GM23248 (cell line): ENCODE measurements around the gene SNCG. TPM values are rescaled to one million over a fixed set of nuclear protein-coding genes. Genes with fewer than 3 reads are reported as not detected.
"Not testable (repeated sequence)": the region's sequence is repeated elsewhere in the genome, so short reads cannot be mapped to it uniquely, and the experiment has no call there.

Experiments used
- DNase-seq: peaks from one replicate; pipeline ENCODE4 v3.0.0-alpha.2; 2015
- H2AFZ ChIP-seq: fragments of 200-600 bp; sonication (generic); 2 replicates; pipeline ENCODE4 v1.6.1; 2016; ENCODE audit warnings: antibody characterized with exemption
- H3F3A ChIP-seq: fragments of 200-600 bp; sonication (generic); 2 replicates; pipeline ENCODE4 v1.6.1; 2016; ENCODE audit warnings: mild to moderate bottlenecking, antibody characterized with exemption, mixed run types; ENCODE audit not compliant: insufficient read depth
- H3K27ac ChIP-seq: fragments of 200-600 bp; sonication (generic); 2 replicates; pipeline ENCODE4 v1.5.1; 2016; ENCODE audit warnings: mild to moderate bottlenecking
- H3K27me3 ChIP-seq: fragments of 200-600 bp; sonication (generic); replicated peaks from 2 replicates; pipeline ENCODE4 v1.6.1; 2016; ENCODE audit warnings: mild to moderate bottlenecking; ENCODE audit not compliant: insufficient read depth
- H3K36me3 ChIP-seq: fragments of 200-600 bp; sonication (generic); 2 replicates; pipeline ENCODE4 v1.6.1; 2016; ENCODE audit warnings: low read depth, mild to moderate bottlenecking
- H3K4me1 ChIP-seq: fragments of 200-600 bp; sonication (generic); 2 replicates; pipeline ENCODE4 v1.6.1; 2016; ENCODE audit warnings: mild to moderate bottlenecking; ENCODE audit not compliant: insufficient read depth
- H3K4me2 ChIP-seq: fragments of 200-600 bp; sonication (generic); one replicate; pipeline ENCODE4 v1.6.1; 2016; ENCODE audit warnings: mild to moderate bottlenecking; ENCODE audit not compliant: unreplicated experiment
- H3K4me3 ChIP-seq: fragments of 200-600 bp; sonication (generic); 2 replicates; pipeline ENCODE4 v1.5.1; 2016; ENCODE audit warnings: mild to moderate bottlenecking
- H3K79me2 ChIP-seq: fragments of 200-600 bp; sonication (generic); 2 replicates; pipeline ENCODE4 v1.6.1; 2016; ENCODE audit warnings: mild to moderate bottlenecking; ENCODE audit not compliant: insufficient read depth
- H3K9ac ChIP-seq: fragments of 200-600 bp; sonication (generic); 2 replicates; pipeline ENCODE4 v1.6.1; 2016; ENCODE audit warnings: mild to moderate bottlenecking
- H3K9me2 ChIP-seq: fragments of 200-600 bp; sonication (generic); 2 replicates; pipeline ENCODE4 v1.6.1; 2016; ENCODE audit warnings: mixed run types, mild to moderate bottlenecking, moderate library complexity; ENCODE audit not compliant: insufficient read depth
- H3K9me3 ChIP-seq: fragments of 200-600 bp; sonication (generic); one replicate; pipeline ENCODE4 v1.6.1; 2017; ENCODE audit warnings: low read depth
- H4K20me1 ChIP-seq: fragments of 200-600 bp; sonication (generic); 2 replicates; pipeline ENCODE4 v1.6.0; 2016; ENCODE audit not compliant: insufficient read depth
- EZH2 ChIP-seq: fragments of 200-600 bp; sonication (generic); IDR thresholded peaks from 2 replicates; pipeline ENCODE4 v1.6.1; 2018; ENCODE audit warnings: antibody characterized with exemption, mild to moderate bottlenecking; ENCODE audit not compliant: insufficient read depth, poor library complexity, severe bottlenecking
- EZH2phosphoT487 ChIP-seq: fragments of 200-600 bp; sonication (generic); IDR thresholded peaks from 2 replicates; pipeline ENCODE4 v1.6.1; 2018; ENCODE audit warnings: antibody characterized with exemption, moderate library complexity, mild to moderate bottlenecking, low read depth; ENCODE audit not compliant: insufficient read depth
- WGBS, 2 experiments: methylation state at CpG; one replicate each; pipeline ENCODE4 v1.1.6; 2015 to 2017; ENCODE audit warnings: low lambda C conversion rate in 2 of 2, low coverage in 1 of 2; ENCODE audit errors: missing lambda C conversion rate in 2 of 2; 5-methylcytosine and 5-hydroxymethylcytosine counted together
- in situ Hi-C: fragments of 300-500 bp; cut with MboI; formaldehyde crosslinking; loops from 2 replicates; pipeline ENCODE4 v1.15.0; 2020
- polyA plus RNA-seq: library from polyadenylated mRNA; unstranded; fragments of >200 nt; fragmentation: Nextera tagmentation; extraction: Ambion mirVana; gene quantifications from 2 replicates; pipeline ENCODE4 v1.2.1, GENCODE V29; 2016
- total RNA-seq: library from RNA; depleted of rRNA; stranded (reverse); fragments of >200 nt; shearing (Covaris generic); gene quantifications from 2 replicates; pipeline ENCODE4 v1.2.3, GENCODE V29; 2014

Gene SNCG
- total and polyA plus RNA-seq, 2 experiments from 2014 or later, result 1.2 to 3.1 TPM

- H3K4me2 ChIP-seq, result no peak overlapping the region
- H3K9me3 ChIP-seq, result no peaks in the 10 kb centered on the region
- H3K9me2 ChIP-seq, result no peaks in the 10 kb centered on the region
- 31 to 32% methylated on average over 18 of the region's 18 CpGs for WGBS, 2 experiments
- H3K27ac ChIP-seq, result no peak overlapping the region
- no peak overlapping the region for H3K4me3 ChIP-seq
- 0 out of 2 replicates have a peak, but pooled peaks cover 6% of the 10 kb centered on the region for H3F3A ChIP-seq
- H3K9ac ChIP-seq, result no peak overlapping the region
- in situ Hi-C loops, result no loop called here
- TF ChIP-seq EZH2, result no peak
- no peak for TF ChIP-seq EZH2phosphoT487
- H3K4me1 ChIP-seq, result no peaks in the 10 kb centered on the region
- H3K36me3 ChIP-seq, result no peaks in the 10 kb centered on the region
- DNase-seq, result peak; percentile 65
- no peak overlapping the region for H2AFZ ChIP-seq
- H4K20me1 ChIP-seq, result no peaks in the 10 kb centered on the region
- no peaks in the 10 kb centered on the region for H3K79me2 ChIP-seq
- no peaks in the 10 kb centered on the region for H3K27me3 ChIP-seq
Observed at GRCh38 chr10:86945361-86946212, 12.8 kb upstream of the SNCG start.

- Histone ChIP-seq H3F3A (0 out of 2 replicates have a peak, but pooled peaks cover 6% of the 10 kb centered on the region), H4K20me1 (no peaks in the 10 kb centered on the region), H3K79me2 (no peaks in the 10 kb centered on the region), H3K9ac (no peak overlapping the region), H3K27me3 (no peaks in the 10 kb centered on the region), H3K4me3 (no peak overlapping the region), H2AFZ (no peak overlapping the region), H3K9me3 (no peaks in the 10 kb centered on the region), H3K27ac (no peak overlapping the region), H3K4me2 (no peak overlapping the region), H3K4me1 (no peaks in the 10 kb centered on the region), H3K36me3 (no peaks in the 10 kb centered on the region), H3K9me2 (no peaks in the 10 kb centered on the region)
- TF ChIP-seq EZH2phosphoT487, result no peak
- no peak for TF ChIP-seq EZH2
- in situ Hi-C loops, result no loop called here
- no peak for DNase-seq
- WGBS, 2 experiments, result 72 to 73% methylated on average over 13 of the region's 13 CpGs
Observed at GRCh38 chr10:86946213-86947155, 11.9 kb upstream of the SNCG start.

- WGBS, 2 experiments, result 82 to 85% methylated on average over 4 of the region's 4 CpGs
- DNase-seq, H3K27ac ChIP-seq, H3K79me2 ChIP-seq, H3K9ac ChIP-seq, in situ Hi-C loops, H3K9me2 ChIP-seq, H3K27me3 ChIP-seq, H3K9me3 ChIP-seq, H3K4me3 ChIP-seq, H2AFZ ChIP-seq, H3K36me3 ChIP-seq, H4K20me1 ChIP-seq, H3K4me1 ChIP-seq, H3F3A ChIP-seq, H3K4me2 ChIP-seq: not testable (repeated sequence)
Observed at GRCh38 chr10:86947806-86948205, 10.6 kb upstream of the SNCG start.

GRCh38 chr10:86950349-86950748, 8.1 kb upstream of the SNCG start:
- in situ Hi-C loops, result no loop called here
- no peaks in the 10 kb centered on the region for H3K9me3 ChIP-seq
- no peak overlapping the region for H3K27ac ChIP-seq
- no peaks in the 10 kb centered on the region for H4K20me1 ChIP-seq
- no peak overlapping the region for H3K4me3 ChIP-seq
- TF ChIP-seq EZH2phosphoT487, result no peak
- no peak for TF ChIP-seq EZH2
- H3K9ac ChIP-seq, result no peak overlapping the region
- no peaks in the 10 kb centered on the region for H3K27me3 ChIP-seq
- 50 to 54% methylated on average over 1 of the region's 1 CpG for WGBS, 2 experiments
- no peaks in the 10 kb centered on the region for H3K36me3 ChIP-seq
- peaks cover 8% of the 10 kb centered on the region; the same call in 1 of the 2 replicates for H3K4me1 ChIP-seq
- H3K4me2 ChIP-seq, result no peak overlapping the region
- no peaks in the 10 kb centered on the region for H3K9me2 ChIP-seq
- H3K79me2 ChIP-seq, result no peaks in the 10 kb centered on the region
- no peak for DNase-seq
- no peaks in the 10 kb centered on the region for H3F3A ChIP-seq
- no peak overlapping the region for H2AFZ ChIP-seq
